ENCODE results near the gene VSTM4.

The VSTM4 gene

GRCh38 chr10:49141541-49142332 lies 26.4 kb upstream of the VSTM4 start:
- no peak for DNase-seq (ENCODE audit: low spot score)

DNA sequence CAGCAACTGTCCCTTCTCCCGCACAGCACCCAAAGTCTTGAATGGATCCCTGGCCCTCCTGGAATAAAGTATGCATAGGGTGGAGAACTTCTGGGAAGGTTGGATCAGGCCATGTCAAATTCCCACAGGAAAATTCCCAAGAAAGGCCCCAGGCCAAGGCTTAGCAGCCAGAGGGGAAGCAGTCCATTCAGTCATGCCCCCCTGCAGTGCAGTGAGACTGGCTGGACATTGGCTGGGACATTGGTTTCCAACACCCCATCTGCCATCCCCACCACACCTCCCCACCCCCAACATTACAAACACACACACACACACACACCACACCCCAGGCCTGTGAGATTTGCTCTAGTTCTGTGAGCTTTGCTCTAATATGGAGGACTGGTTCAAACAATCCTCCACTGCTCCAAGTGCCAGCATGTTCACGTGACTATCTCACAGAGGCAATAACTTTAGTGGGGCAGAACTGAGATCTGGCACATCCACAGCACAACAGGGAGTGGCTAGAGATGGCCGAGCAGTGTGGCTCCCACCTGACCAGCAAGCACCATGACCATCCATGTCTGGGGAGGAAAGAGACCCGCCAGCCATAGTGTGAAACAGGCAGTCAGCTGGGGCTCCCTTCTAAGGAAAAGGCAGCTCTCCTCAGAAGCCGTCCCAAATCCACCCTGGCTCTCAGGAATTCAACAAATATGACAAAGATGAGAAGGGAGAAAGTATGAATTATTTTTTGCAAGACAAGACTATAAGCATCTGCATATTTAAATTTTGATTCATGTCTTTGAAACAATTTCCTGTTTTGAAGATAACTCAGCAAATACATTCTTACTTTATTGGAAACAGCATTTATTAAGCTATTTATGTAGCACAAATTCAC lies 25.2 kb upstream of the VSTM4 start:
- DNase-seq (ENCODE audit: low spot score) = no peak

DNA sequence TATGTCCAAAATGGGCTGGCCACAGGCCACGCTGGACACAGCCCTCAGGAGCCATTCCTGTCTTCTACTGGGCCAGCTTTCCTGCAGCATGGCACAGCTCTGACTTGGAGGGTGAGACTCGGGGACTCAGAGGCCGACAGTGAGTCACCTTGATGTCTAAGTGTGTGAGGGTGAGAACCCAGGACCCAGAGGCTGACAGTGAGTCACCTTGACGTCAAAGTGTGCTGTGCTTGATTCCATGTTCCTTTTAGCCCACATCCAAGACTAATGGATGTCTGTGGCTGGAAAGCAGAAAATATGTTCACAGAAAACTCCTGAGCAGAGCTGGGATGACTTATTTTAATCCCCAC lies 24.5 kb upstream of the VSTM4 start:
- DNase-seq (ENCODE audit: low spot score) = no peak

DNA sequence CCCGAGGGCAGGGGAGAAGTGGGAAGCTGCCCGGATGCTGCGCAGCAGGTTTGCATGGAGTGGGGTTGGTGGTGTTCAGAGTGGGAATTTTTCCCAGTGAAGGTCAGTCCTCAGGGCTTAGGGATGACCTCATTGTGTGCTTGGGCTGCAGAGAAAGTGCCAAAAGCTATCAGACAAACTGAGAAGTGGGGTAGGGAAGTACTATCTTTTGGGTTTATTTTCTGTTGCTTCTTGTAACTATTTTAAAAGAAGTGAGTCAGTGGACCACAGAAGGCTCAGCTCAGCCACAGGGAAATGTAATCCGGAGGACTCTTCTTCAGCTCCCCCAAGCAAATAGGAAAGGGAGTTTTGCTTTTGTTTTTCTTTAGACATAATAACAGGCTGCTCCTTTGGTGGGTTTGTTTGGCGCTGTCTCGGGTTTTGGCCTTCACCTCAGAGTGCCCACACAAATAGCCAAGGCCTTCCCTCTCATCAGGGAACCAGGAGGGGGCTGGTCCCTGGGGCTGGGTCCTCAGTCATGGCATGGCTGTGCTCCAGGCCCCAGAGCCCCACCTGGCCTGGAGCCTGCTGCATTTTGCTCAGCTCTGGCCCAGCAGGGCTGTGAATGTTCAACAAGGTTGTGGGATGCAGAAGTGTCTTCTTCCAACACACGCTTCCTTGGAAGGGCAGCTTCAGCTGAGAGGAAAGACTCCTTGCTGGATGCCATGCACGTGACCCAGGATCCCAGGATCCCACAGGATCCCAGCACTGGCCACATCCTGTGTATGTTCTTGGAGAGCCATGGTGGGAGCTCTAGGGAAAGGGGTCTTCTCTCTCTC lies 23.9 kb upstream of the VSTM4 start:
- DNase-seq (ENCODE audit: low spot score) = peak; percentile 16

DNA sequence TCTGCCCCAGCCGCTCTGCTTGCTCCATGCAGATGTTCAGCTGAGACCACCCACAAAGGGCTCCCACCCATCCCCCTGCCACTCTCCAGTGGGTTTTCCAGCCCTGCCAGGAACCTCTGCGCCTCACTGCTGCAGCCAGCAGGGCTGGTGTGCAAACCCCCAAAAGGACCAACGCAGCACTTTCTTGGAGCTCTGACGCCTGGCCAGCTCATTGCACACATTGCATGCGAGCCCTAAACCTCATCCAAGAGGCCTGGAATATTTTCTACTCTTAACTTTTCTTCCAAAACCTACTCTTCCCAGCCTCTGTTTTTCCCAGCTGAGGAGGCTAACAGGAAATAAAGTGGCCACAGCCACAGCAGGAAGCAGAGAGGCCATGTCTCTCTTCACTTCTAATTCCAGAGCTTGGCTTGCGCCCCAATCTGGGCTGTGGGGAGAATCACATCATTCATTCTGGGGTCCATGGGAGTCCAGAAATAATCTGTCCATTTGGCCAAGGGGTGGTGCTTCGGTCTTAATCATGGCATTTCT lies 23.1 kb upstream of the VSTM4 start:
- no peak for DNase-seq (ENCODE audit: low spot score)

DNA sequence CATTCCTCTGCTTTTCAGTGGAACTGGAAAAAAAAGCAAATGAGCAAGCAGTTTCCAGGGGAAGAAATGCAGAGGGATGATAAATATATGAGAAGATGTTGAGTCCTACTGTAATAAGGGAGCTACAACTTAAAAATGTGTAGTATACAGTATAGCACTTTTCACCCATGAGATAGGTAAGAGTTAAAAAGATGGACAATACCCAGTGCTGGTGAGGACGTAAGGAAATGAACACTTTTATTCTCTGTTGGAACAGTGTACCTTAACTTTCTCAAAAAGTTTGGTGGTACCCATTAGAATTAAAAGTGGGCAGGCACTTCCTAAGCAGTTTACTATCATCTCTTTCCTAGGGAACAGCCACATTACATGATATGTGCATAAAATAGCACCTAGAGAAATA lies 21.2 kb upstream of the VSTM4 start:
- DNase-seq (ENCODE audit: low spot score) = no peak

- DNase-seq (ENCODE audit: low spot score) = no peak
Observed at GRCh38 chr10:49135575-49136313, 20.4 kb upstream of the VSTM4 start.

GRCh38 chr10:49134327-49134726 lies 19.0 kb upstream of the VSTM4 start:
- no peak for DNase-seq (ENCODE audit: low spot score)

GRCh38 chr10:49133706-49134248 lies 18.5 kb upstream of the VSTM4 start, which contains the start of gene FAM170B:
Gene FAM170B (minus strand): TSS chr10:49134021. CDS start chr10:49133918, 103 bp downstream.
- no peak for DNase-seq (ENCODE audit: low spot score)

DNA sequence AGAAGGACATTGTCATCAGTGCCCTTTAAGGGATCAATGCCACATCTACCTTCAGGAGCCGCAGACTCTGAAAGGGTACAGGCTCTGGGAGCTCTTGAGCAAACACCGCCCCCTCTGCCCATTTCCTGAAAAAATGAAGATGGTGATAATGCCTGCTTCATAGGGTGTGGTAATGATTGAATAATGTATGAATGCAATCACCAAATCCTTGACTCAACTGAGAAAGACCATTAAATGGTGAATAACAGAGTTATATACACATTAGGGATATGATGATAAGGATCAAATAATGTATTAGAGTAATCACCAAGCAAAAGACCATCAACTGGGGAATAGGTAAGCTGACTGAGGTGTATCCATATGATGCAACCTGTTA lies 17.0 kb upstream of the VSTM4 start:
- DNase-seq (ENCODE audit: low spot score) = no peak

DNA sequence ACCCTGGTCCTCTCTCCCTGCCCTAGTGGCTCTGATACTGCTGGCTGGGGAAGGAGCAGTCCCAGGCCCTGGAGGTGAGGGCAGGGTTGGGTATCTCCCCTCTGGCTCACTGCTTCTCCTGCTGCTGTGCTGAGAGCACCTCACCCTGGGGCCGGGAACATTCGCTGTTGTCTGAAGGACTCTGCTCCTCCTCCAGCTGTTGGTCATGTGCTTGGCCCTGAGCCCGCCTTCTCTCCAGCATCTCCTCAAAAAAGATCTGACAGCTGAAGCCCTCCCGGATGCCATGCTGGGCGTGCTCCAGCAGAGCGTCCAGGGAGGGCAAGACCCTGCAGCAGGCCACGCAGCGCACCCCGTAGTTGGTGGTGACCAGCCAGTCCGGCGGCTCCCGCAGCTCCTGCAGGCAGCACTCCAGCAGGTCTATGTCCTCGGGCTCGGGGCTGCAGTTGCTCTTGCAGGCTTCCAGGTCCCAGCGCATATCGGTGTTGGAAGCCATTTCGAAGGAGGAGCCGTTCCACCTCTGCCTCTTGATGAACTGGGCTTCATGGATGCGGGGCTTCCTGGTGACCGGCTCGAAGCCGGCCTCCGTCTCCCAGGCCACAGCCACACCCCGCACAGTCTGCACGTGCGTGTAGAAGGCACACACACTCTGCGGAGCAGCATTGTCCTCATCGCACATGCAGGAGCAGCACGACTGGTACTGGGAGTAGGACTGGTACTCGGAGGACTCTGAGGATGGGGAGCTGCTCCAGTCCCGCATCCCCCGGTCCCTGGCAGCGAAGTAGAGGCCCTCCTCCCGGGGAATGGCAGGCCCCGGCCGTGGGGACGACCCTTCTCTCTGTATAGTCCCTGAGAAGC lies 16.4 kb upstream of the VSTM4 start:
- no peak for DNase-seq (ENCODE audit: low spot score)

GRCh38 chr10:49129376-49129775 lies 14.1 kb upstream of the VSTM4 start:
- no peak for DNase-seq (ENCODE audit: low spot score)

- no peak for DNase-seq (ENCODE audit: low spot score)
Observed at GRCh38 chr10:49128854-49129253, 13.5 kb upstream of the VSTM4 start.

GRCh38 chr10:49123981-49124950 lies 8.9 kb upstream of the VSTM4 start:
- no peak for DNase-seq (ENCODE audit: low spot score)

- no peak for DNase-seq (ENCODE audit: low spot score)
Observed at GRCh38 chr10:49120911-49121310, 5.6 kb upstream of the VSTM4 start.

- DNase-seq (ENCODE audit: low spot score) = no peak
Observed at GRCh38 chr10:49119746-49120145, 4.4 kb upstream of the VSTM4 start.

GRCh38 chr10:49118430-49119074 lies 3.2 kb upstream of the VSTM4 start:
- DNase-seq (ENCODE audit: low spot score) = no peak

DNA sequence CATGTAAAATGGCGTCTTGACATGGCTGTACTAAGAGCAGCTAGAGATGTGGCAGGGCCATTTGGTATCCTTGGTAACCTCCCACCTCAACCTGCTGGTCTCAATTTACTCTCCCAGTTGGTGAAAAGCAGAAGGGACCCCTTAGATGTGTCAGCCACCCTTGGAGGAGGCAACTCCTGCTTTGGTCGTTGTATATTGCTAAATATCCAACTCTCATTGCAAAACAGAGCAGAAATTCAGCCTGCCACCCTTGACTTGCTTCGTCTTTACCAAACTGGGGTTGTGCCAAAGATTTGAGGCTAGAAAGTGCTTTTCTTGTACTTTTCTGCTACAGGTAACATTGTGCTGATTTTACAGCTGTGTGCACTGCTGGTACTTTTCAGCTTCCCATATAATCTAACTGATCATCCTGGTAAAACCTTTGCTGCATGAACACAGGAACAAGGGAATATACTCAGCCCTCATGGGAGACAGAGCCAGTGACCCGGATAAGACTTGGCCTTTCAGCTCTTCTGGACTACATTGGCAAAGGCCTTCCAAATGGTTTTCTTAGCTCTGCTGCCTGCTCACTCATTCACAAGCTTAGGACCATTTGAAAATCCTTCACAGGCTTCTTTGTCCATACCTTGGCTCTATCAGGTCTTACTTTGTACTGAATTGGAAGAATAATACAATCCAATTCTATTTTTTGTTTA lies 2.2 kb upstream of the VSTM4 start:
- DNase-seq (ENCODE audit: low spot score) = peak; percentile 27
